ENCODE results near the gene CORIN. TPM values are rescaled to one million over a fixed set of nuclear protein-coding genes. Genes with fewer than 3 reads are reported as not detected.

The CORIN gene
- total RNA-seq, 2 donors from 2014 or later, result 0.15 to 0.50 TPM

DNA sequence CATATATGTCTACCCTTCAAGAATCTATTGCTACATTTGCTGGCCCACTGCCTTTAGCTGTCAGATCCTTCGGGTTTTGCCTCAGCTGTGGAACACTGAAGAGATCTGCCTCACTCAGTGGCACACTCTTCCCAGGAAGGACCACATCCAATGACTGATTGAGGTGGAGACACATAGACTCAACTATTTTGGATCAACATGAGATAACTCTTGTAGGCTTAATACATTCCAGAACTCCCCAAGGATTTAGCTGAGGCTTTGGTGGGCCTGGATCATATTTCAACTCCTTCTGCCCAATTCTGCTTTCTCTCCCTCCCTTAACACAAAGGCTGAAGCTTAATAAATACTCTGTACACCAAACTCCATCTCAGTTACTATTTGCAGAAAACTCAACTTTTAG, 100.5 kb downstream of the CORIN start:
- Histone ChIP-seq H3K36me3 (no peaks in the 10 kb centered on the region), H3K27ac (no peak overlapping the region), H3K9me3 (no peaks in the 10 kb centered on the region), H3K27me3 (no peaks in the 10 kb centered on the region), H3K4me1 (no peaks in the 10 kb centered on the region), H3K9ac (ENCODE audit: low read depth in 2 of 2, low read length in 2 of 2) (no peak overlapping the region), H3K4me3 (no peak overlapping the region)
- TF ChIP-seq, protein P1, sequence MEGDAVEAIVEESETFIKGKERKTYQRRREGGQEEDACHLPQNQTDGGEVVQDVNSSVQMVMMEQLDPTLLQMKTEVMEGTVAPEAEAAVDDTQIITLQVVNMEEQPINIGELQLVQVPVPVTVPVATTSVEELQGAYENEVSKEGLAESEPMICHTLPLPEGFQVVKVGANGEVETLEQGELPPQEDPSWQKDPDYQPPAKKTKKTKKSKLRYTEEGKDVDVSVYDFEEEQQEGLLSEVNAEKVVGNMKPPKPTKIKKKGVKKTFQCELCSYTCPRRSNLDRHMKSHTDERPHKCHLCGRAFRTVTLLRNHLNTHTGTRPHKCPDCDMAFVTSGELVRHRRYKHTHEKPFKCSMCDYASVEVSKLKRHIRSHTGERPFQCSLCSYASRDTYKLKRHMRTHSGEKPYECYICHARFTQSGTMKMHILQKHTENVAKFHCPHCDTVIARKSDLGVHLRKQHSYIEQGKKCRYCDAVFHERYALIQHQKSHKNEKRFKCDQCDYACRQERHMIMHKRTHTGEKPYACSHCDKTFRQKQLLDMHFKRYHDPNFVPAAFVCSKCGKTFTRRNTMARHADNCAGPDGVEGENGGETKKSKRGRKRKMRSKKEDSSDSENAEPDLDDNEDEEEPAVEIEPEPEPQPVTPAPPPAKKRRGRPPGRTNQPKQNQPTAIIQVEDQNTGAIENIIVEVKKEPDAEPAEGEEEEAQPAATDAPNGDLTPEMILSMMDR (IDR thresholded peaks at IDR 0.05), result no peak
- no peak for DNase-seq
- intact Hi-C loops (cut with DNase I), result no loop called here

DNA sequence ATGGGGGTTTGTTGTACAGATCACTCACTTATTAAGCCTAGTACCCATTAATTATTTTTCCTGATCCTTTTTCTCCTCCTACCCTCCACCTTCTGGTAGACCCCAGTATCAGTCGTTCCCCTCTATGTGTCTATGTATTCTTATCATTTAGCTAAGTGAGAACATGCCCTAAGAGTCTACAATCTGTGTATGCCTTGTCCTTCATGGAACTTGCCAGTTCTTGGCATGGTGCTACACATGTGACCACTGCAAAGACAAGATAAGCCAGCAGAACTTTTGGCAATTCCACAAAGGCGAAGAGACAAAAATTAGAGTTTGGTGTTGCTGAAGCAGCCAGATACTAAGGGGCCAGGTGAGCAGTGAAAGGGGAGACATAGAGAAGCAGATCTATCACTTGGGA, 101.3 kb downstream of the CORIN start:
- Histone ChIP-seq H3K9ac (ENCODE audit: low read depth in 2 of 2, low read length in 2 of 2) (no peak overlapping the region), H3K9me3 (no peaks in the 10 kb centered on the region), H3K36me3 (no peaks in the 10 kb centered on the region), H3K4me1 (no peaks in the 10 kb centered on the region), H3K27me3 (no peaks in the 10 kb centered on the region), H3K27ac (no peak overlapping the region), H3K4me3 (no peak overlapping the region)
- intact Hi-C loops (cut with DNase I), result no loop called here
- TF ChIP-seq, protein P1 (IDR thresholded peaks at IDR 0.05), result no peak
- DNase-seq, result no peak

DNA sequence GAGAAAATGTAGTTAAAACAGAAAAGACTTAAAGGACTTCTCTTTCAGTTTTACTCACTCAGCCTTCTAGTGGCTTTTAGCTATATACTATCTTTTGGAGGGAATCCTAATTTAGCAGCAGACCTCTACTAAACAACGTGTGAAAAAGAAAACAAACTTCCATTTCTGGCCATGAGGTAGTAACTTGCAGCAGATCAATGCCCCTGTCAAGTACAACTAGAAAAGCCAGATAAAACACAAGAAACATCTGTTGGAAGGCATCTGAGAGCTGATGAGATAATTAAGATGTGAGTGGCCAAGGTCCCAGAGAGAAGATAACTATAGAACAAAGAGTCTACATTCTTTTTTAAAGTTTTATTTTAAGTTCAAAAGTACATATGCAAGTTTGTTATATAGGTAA, 101.7 kb downstream of the CORIN start:
- Histone ChIP-seq H3K36me3 (no peaks in the 10 kb centered on the region), H3K9ac (ENCODE audit: low read depth in 2 of 2, low read length in 2 of 2) (no peak overlapping the region), H3K4me1 (no peaks in the 10 kb centered on the region), H3K27me3 (no peaks in the 10 kb centered on the region), H3K9me3 (no peaks in the 10 kb centered on the region), H3K27ac (no peak overlapping the region), H3K4me3 (no peak overlapping the region)
- TF ChIP-seq, protein P1 (IDR thresholded peaks at IDR 0.05), result no peak
- intact Hi-C loops (cut with DNase I), result no loop called here
- no peak for DNase-seq

DNA sequence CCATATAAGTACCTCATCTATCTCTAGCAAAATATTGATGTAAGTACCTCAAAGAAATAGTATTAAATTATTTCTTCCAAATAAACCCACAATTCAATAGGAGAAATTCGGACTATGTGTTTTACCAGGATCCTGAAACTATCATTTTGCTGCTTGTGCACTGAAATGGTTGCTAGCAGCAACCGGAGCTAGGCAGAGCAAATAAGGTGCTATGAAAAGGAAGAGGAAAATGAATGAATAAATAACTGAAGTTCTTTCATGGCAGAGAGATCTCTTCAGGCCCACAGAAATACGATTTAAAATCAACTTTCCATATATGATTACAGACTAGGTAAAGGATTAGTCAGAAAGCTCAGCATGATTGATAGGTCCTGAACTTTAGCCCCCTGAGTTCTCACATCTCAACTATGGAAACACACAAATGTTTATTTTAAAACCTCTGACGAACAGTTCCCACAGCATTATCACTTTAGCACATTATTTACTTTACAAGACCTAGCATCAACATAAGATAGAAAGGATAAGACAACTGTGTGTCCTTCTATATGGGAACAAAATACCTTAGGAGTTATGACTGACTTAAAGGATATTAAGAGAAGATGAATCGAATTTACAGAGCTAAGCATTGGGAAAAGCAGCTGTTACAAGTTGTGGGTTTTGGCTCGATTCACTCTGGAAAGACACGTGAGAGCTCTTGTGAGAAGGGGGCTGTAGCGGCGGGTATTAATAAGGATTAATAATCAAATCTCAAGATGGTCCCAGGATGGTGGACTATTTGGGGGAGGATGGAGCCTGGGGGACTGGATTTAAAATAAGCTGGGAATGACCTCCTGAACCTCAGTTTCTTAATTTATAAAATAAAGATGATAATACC, 104.3 kb downstream of the CORIN start:
- Histone ChIP-seq H3K27me3 (no peaks in the 10 kb centered on the region), H3K4me1 (no peaks in the 10 kb centered on the region), H3K27ac (no peak overlapping the region), H3K9ac (ENCODE audit: low read depth in 2 of 2, low read length in 2 of 2) (no peak overlapping the region), H3K4me3 (no peak overlapping the region), H3K36me3 (no peaks in the 10 kb centered on the region), H3K9me3 (no peaks in the 10 kb centered on the region)
- no peak for DNase-seq
- TF ChIP-seq, protein P1 (IDR thresholded peaks at IDR 0.05), result no peak
- intact Hi-C loops (cut with DNase I), result no loop called here

DNA sequence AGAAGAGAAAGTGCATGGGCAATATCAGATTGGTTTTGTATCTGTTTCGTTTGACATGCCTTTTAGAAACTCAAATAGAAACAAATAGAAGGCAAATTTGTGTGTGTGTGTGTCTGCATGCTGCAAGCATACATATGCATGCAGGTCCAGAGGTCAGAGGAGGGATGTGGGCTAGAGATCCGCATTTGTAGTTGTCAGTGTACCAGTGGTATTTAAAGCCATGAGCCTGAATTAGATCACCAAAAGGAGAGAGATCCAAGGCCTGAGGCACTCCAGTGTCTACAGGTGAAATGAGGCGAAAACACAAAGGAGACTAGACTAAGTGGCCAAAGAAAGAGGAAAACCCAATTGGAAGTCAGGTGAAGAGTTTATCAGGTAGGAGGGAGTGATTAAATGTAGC, 106.7 kb downstream of the CORIN start:
- H3K9me3 ChIP-seq, result no peaks in the 10 kb centered on the region
- intact Hi-C loops (cut with DNase I), result no loop called here
- H3K4me1 ChIP-seq, result no peaks in the 10 kb centered on the region
- TF ChIP-seq, protein P1 (IDR thresholded peaks at IDR 0.05), result no peak
- H3K27me3 ChIP-seq, result no peaks in the 10 kb centered on the region
- no peak overlapping the region for H3K9ac ChIP-seq (ENCODE audit: low read depth in 2 of 2, low read length in 2 of 2)
- H3K27ac ChIP-seq, result no peak overlapping the region
- no peaks in the 10 kb centered on the region for H3K36me3 ChIP-seq
- no peak overlapping the region for H3K4me3 ChIP-seq
- DNase-seq, result no peak

All from colonic mucosa (tissue), 4 donors.